ENCODE results near the gene GRK2. TPM values are rescaled to one million over a fixed set of nuclear protein-coding genes. Genes with fewer than 3 reads are reported as not detected.

Gene GRK2
- total and polyA plus RNA-seq, 2 of the 8 experiments (the other 6 are each of a cell fraction or from before 2014, with no cell fraction given), result 47.3 to 49.7 TPM

GRCh38 chr11:67264260-67264659 lies 2.0 kb upstream of the GRK2 start:
- no peak for FAIRE-seq
- Histone ChIP-seq H2BK15ac (ENCODE audit: low read length) (no peak overlapping the region), H2BK12ac (ENCODE audit: low read depth, low read length) (no peak overlapping the region), H4K5ac (ENCODE audit: insufficient read length, low read depth, low read length) (no peak overlapping the region), H3K9ac (replicated peaks in 1 of 4; ENCODE audit: extremely low read depth in 1 of 4, low read depth in 3 of 4, low read length in 3 of 4) (no peak overlapping the region), H3K79me2 (ENCODE audit: control insufficient read depth in 1 of 2, insufficient read depth in 2 of 2, low read length in 2 of 2) (peaks cover 0 to 24% of the 10 kb centered on the region in 2 experiments; a peak in 3 of 4 replicates), H2BK120ac (replicated peaks; ENCODE audit: low read depth, low read length) (no peak overlapping the region), H4K91ac (replicated peaks; ENCODE audit: insufficient read length, low read length) (peak overlapping the region; percentile 32), H3K27ac (ENCODE audit: low read depth, low read length) (no peak overlapping the region), H2BK5ac (ENCODE audit: low read depth, low read length) (no peak overlapping the region), H3K4ac (replicated peaks; ENCODE audit: insufficient read length, low read depth, low read length) (no peak overlapping the region), H3K4me1 (replicated peaks in 1 of 4; ENCODE audit: control insufficient read depth in 3 of 4, insufficient read depth in 4 of 4, low read length in 3 of 4) (peaks cover 0 to 23% (median 20%) of the 10 kb centered on the region in 4 experiments; a peak in 6 of 7 replicates), H3K27me3 (replicated peaks in 1 of 4; ENCODE audit: control insufficient read depth in 3 of 4, extremely low read depth in 1 of 4, insufficient read depth in 3 of 4, low read length in 3 of 4) (peaks cover 0 to 3% (median 0%) of the 10 kb centered on the region in 4 experiments; a peak in 5 of 7 replicates), H3K23ac (ENCODE audit: insufficient read length) (no peak overlapping the region), H3K14ac (ENCODE audit: insufficient read length) (no peak overlapping the region), H4K8ac (ENCODE audit: extremely low read depth, insufficient read depth, low read length) (no peak overlapping the region), H3K4me3 (ENCODE audit: extremely low read depth in 1 of 4, insufficient read depth in 2 of 4, low read depth in 3 of 4, low read length in 4 of 4) (no peak overlapping the region), H3K79me1 (ENCODE audit: low read depth, low read length) (peaks cover 6% of the 10 kb centered on the region; the same call in 1 of the 2 replicates), H3K23me2 (ENCODE audit: low read depth, low read length) (peaks cover 4% of the 10 kb centered on the region), H3K18ac (ENCODE audit: extremely low read depth, low read length) (no peak overlapping the region), H2BK20ac (ENCODE audit: low read length) (no peak overlapping the region), H2AK5ac (ENCODE audit: low read depth, low read length) (no peak overlapping the region), H3K4me2 (ENCODE audit: insufficient read depth in 1 of 2, low read depth in 2 of 2, low read length in 2 of 2) (no peak overlapping the region), H3K56ac (replicated peaks; ENCODE audit: insufficient read length, low read depth, low read length) (no peak overlapping the region), H3K9me3 (ENCODE audit: insufficient read depth in 2 of 2, low read depth in 1 of 2, low read length in 1 of 2) (no peaks in the 10 kb centered on the region), H4K20me1 (replicated peaks in 1 of 2; ENCODE audit: control insufficient read depth in 1 of 2, insufficient read depth in 2 of 2, low read length in 2 of 2) (peaks cover under 1 to 7% of the 10 kb centered on the region in 2 experiments), H2AFZ (ENCODE audit: low read length) (no peak overlapping the region), H3K36me3 (ENCODE audit: control insufficient read depth in 2 of 4, insufficient read depth in 4 of 4, low read length in 3 of 4) (peaks cover 0 to 2% (median 0%) of the 10 kb centered on the region in 4 experiments; a peak in 2 of 8 replicates)
- TF ChIP-seq TBP (IDR thresholded peaks at IDR 0.05; ENCODE audit: low read depth, low read length) (no peak), CHD2 (IDR thresholded peaks at IDR 0.05; ENCODE audit: low read length) (no peak), GTF2F1 (IDR thresholded peaks at IDR 0.05; ENCODE audit: borderline replicate concordance, low read depth, low read length) (no peak), RFX5 (IDR thresholded peaks at IDR 0.05; ENCODE audit: borderline replicate concordance, low read depth, low read length) (no peak), ZNF274 (IDR thresholded peaks at IDR 0.05; ENCODE audit: borderline replicate concordance, extremely low read depth, low read length) (no peak), SUZ12 (IDR thresholded peaks at IDR 0.05; ENCODE audit: low read length) (no peak), CEBPB (IDR thresholded peaks at IDR 0.05; ENCODE audit: low read depth, low read length) (no peak), EGR1 (IDR thresholded peaks at IDR 0.05; ENCODE audit: borderline replicate concordance, low read depth, low read length) (no peak), GABPA (IDR thresholded peaks at IDR 0.05; ENCODE audit: borderline replicate concordance, insufficient read depth, low read length) (no peak), TAF1 (IDR thresholded peaks at IDR 0.05; ENCODE audit: low read depth, low read length) (no peak), TCF12 (IDR thresholded peaks at IDR 0.05; ENCODE audit: low read depth, low read length) (no peak)
- TF ChIP-seq, protein P1, sequence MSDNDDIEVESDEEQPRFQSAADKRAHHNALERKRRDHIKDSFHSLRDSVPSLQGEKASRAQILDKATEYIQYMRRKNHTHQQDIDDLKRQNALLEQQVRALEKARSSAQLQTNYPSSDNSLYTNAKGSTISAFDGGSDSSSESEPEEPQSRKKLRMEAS (IDR thresholded peaks at IDR 0.05), result no peak
- WGBS, 2 experiments (ENCODE audit: extremely low coverage in 1 of 2, insufficient coverage in 1 of 2, insufficient read length in 1 of 2, insufficient replicate concordance in 2 of 2, low coverage in 1 of 2, low lambda C conversion rate in 2 of 2, missing lambda C conversion rate in 1 of 2), result 92% methylated on average over 5 of the region's 5 CpGs; no CpG with 5 or more reads in 1 of the 2 experiments
- DNase-seq (ENCODE audit: low read depth in 1 of 2, low spot score in 2 of 2), result no peak
- POLR2A ChIA-PET (ENCODE audit: partially characterized antibody), result interaction anchor here (1.0 to 1.6 kb wide), 2 partner anchors 13 to 146 kb away, joined by 3 to 4 read pairs; no protein-coding TSS in a partner anchor
- CTCF ChIA-PET (ENCODE audit: partially characterized antibody), result interaction anchor here (0.9 to 13.0 kb wide), 12 partner anchors 7 to 119 kb away, joined by 3 to 186 read pairs (median 7); partner anchors contain the start of genes ANKRD13D and SSH3

Data from H1 (cell line).